GM18951 (cell line): Measurements from ENCODE around the gene EMILIN2.
"Not testable (repeated sequence)": the region's sequence is repeated elsewhere in the genome, so short reads cannot be mapped to it uniquely, and the experiment has no call there.

Source experiments
- POLR2A ChIP-seq: IDR thresholded peaks from 4 replicates; pipeline ENCODE4 v1.6.1; 2011; ENCODE audit warnings: mild to moderate bottlenecking; ENCODE audit not compliant: insufficient read length, insufficient read depth; ENCODE audit errors: extremely low read depth
- in situ Hi-C: fragments of 300-500 bp; cut with MboI; formaldehyde crosslinking; loops from one replicate; pipeline ENCODE4 v1.12.0; 2022; ENCODE audit warnings: low sequenced_read_pairs, mixed read lengths, inconsistent platforms; ENCODE audit not compliant: unreplicated experiment

Gene EMILIN2

DNA sequence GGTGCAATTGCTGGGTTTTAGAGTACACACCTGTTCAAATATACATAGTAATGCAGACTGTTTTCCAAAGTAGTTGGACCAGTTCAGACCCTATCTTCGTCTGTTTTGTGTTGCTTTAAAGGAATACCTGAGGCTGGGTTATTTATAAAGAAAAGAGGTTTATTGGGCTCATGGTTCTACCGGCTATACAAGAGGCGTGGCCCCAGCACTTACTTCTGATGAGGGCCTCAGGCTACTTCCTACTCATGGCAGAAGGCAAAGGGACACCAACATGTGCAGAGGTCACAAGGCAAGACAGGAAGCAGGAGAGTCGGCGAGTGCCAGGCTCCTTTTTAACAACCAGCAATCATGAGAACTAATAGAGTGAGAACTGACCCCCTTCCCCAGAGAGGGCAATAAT lies 21.9 kb upstream of the EMILIN2 start:
- no peak for TF ChIP-seq POLR2A
- in situ Hi-C loops: no loop called here

DNA sequence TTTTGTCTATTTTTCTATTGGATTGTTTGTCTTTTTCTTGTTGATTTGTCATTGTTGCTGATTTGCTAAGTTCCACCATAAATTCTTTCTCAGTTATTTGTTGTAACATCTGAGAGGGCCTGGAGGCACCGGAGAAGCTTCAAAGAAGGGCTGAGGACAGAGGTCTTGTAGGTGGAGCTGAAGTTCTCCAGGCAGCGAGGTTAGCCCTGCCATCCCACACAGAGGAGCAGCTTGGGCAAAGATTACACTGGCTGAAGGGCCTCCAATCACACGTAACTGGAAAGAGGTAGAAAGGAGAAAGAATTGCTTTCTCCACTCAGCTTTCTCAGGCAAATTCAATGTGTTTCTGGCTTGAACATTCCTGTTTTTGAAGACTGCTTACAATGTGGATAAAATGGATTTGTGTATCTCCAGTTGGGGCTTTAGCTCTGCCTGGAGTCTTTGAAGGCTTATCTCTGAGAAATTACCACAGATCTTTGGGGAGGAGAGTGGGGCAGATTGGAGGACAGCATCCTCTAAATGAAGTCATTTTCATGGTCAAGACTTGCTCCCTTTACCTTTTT lies 21.1 kb upstream of the EMILIN2 start:
- in situ Hi-C loops: no loop called here
- TF ChIP-seq POLR2A: no peak

DNA sequence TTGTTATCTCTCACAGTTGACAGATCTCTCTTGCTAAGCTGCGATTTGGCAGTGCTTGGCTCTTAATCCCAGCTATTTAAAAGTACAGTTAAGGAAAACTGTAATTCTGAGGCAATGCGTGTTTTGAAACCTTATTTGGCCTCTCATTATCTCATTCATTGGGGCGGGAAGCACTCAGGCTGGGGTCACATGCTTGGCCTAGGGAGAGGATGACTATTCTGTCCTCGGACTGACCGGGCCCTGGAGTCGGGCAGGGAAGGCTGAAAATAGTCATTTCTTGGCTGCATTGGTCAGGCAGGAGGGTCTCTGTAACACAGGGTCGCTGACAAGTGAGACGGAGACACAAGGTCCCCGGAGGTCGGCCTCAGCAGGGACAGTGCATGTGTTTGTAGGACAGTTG lies 20.2 kb upstream of the EMILIN2 start:
- in situ Hi-C loops: no loop called here

DNA sequence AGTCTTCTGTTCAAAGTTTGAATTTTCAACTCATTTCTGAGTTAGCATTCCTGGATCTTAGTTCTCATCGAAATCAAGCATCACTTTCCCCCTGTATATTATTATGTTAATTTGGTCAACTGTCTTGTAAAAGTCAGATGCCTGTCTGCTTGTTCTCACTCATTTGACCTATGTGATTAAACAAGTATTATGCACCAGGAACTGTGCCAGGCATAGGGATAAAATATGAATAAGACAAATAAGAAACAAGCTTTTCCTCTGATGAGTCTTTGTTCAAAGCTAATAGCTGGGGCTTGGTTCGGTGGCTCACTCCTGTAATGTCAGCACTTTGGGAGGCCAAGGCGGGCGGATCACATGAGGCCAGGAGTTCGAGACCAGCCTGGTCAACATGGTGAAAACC lies 19.7 kb upstream of the EMILIN2 start:
- TF ChIP-seq POLR2A: no peak
- in situ Hi-C loops: no loop called here

More for the DNA sequence above, 20.2 kb upstream of the EMILIN2 start:
- no peak for TF ChIP-seq POLR2A

DNA sequence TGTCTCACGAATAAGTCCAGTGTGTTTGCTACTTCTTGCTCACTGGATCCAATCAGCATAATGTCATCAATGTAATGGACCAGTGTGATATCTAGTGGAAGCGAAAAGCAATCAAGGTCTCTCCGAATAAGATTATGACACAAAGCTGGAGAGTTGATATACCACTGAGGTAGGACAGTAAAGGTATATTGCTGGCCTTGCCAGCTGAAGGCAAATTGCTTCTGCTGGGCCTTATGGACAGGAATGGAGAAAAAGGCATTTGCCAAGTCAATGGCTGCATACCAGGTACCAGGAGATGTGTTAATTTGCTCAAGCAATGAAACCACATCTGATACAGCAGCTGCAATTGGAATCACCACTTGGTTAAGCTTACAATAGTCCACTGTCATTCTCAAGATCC lies 10.7 kb upstream of the EMILIN2 start:
- in situ Hi-C loops: not testable (repeated sequence)

DNA sequence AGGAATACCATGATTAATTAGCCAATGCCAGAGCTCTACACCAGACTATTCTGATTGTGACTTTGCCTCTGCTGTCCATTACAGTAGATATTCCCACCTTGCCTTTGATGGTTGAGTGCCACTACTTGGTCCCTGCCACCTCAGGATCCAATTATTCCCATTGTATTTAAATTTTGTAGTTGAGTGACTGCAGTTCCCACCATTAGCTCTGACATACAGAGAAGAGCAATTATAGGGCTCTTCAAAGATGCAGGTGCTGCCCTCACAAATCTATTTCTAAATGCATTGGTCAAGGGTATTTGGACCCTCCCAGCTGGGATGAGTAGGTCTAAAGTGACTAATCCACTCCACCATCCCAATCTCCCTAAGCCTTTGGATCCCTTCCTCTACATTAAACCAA lies 9.5 kb upstream of the EMILIN2 start:
- in situ Hi-C loops: not testable (repeated sequence)

DNA sequence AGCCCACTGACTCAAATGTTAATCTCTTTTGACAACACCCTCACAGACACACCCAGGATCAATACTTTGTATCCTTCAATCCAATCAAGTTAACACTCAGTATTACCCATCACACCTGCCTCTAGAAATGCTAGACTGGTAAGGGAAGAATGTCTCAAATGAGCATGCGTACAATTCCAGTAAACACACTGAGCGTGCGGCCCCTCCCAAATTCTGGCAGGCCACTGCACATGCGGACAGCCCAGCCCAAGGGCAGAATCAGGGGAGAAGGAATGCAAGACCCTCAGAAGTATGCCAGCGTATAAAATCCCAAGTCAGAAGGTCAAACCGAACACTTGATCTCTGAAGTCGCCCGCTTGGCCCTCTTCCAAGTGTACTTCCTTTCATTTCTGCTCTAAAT lies 7.6 kb upstream of the EMILIN2 start:
- TF ChIP-seq POLR2A: no peak
- in situ Hi-C loops: no loop called here

DNA sequence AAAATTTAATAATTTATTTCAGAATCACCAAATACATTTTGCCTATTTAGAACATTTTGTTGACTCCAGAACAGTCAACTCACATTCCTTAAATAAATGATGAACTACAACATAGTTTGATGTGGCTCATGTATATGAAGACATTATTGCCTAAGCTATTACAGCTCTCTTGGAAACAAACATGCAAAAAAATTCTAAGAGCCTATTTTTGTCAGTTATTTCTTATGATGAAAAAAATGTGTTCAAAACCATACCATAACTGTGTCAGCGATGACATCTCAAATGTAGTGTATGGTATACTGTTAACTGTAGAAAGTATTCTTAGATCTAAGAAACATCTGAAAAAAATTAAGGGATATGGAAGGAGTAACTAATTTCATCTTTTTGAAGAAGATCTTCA lies 6.3 kb upstream of the EMILIN2 start:
- TF ChIP-seq POLR2A: no peak
- in situ Hi-C loops: no loop called here

DNA sequence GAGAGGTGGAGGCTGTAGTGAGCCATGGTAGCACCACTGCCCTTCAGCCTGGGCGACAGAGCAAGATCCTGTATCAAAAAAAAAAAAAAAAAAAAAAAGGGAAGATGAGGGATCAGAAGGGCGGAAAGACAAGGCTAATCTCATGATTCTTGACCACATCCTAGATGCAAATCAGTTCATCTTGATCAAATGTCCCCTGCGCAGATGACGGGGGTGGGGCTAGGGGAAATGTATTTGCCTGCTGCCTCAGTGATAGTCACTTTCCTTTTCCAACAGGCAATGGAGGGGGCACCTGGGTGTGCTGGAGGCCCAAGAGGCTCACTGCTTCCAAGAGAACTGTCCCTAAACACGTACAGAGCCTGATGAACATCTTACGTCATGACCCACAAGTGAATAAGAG lies 3.7 kb upstream of the EMILIN2 start:
- in situ Hi-C loops: no loop called here

DNA sequence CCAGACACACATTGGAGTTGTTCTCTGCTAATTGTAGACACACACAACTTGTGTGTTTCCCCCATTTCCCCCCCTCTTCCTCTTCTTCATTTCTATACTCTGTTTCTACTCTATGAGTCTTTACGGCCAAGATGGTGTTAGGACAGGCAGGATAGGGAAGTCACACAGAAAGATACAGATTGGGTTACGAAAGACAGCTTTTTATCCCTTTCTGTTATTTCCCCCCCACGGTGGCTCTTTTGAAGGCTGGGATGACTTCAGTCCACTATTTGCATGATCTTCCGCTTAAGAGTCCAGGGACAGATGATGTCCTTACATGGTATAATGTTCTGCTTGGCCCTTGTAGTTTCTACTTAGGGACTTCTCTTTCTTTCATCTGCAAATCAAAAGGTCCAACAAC lies 1.6 kb upstream of the EMILIN2 start:
- in situ Hi-C loops: no loop called here
- no peak for TF ChIP-seq POLR2A

More for the DNA sequence above, 3.7 kb upstream of the EMILIN2 start:
- no peak for TF ChIP-seq POLR2A

DNA sequence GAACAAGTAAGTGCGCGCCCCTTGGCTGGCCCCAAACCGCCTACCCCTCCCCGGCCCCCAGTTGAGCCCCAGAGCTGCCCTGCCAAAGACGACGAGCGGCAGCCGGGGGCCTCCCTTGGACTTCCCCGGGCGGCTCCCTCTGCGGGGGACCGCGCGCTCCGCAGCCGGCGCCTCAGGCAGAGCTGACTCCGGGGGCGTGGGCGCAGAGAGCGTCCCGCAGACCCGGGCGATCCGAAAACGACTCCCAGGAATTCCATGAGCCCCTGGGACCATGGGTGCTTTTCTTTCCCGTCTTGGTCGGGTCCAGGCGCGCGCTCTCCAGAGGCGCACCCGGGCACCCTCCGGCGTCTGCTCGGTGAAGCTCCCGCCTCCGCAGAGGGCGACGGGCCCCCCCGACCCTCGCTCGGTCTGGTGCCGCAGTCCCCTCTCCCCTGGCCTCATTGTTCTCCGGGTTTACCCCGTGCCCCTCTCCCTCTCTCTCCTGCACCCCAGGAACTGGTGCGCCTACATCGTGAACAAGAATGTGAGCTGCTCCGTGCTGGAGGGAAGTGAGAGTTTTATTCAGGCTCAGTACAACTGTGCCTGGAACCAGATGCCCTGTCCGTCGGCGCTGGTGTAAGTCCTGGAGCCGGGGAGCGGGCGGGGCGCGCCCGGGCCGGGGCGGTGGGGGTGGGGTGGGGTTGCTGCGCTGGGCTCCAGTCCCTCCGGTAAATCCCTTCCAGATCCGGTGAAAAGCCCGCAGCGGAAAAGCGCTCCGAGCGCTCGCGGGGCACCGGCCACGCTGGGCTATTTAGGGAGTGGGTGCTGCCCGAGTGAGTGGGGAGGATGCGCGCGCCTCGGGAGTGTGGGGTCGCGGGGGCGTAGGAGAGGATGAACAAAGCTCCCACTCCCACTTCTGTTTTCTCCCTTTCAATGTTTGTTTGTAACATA lies 776 bp downstream of the EMILIN2 start:
- in situ Hi-C loops: no loop called here
- TF ChIP-seq POLR2A: no peak

DNA sequence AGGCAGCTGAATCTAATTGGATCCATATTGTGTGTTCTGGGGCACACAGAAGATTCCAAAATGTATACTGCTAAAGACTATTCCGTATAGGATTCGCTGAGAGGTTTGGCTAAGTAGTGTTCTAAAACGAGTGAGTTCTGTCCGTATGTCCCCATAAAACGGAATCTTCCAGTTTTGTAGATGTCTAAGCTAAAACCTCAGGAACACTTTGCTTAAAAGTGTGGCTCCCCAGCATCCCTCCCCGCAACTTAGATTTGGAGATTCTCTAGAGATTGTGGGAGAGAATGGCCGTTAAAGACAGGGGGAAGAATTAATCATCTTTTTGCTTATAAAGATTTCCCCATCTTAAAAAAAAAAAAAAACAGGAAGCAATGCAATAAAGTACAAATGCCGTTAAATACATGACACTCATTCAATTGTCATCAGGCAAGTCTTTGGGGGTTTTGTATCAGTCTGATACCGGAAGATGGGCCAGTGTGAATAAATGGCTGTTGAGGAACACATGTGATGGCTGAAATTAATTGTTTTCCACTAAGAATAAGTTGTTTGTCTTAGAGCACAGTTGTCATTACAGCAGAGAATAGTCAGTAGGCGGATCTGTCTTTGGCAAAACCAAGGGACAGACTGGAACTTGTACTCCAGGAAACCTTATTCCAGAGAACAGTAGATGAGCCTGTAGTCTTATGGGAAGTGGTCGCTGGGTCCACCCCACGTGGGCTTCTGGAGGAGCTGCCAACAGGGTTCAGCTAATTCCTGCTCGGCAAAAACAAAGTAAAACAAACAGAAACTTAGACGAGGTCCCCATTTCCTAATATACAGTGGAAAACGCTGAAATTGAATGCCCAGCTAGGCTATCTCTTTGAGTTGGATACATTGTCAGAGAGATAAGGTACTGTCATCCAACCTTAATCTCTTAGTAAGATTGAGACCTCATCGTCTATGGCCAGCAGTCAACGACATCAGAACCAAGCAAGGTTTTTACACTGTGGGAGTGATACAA lies 1.7 kb downstream of the EMILIN2 start:
- TF ChIP-seq POLR2A: no peak

DNA sequence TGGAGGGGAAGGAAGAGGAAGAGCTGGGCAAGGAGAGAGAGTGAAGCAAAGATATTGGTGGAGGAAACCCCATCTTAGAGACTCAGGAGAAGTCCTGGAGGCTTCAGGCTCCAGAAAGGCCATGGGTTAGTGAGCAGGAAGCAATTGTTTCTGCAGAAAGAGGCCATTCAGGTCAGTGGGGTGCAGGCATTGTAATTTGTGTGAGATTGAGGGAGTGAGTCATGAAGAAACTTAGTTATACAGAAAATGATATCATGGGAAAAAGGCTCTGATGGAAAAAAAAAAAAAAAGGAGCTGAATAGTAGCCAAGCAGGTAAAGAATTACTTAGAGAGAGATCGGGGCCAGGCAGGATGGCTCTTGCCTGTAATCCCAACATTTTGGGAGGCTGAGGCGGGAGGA lies 4.0 kb downstream of the EMILIN2 start:
- TF ChIP-seq POLR2A: no peak
- in situ Hi-C loops: no loop called here

More for the DNA sequence above, 1.7 kb downstream of the EMILIN2 start:
- in situ Hi-C loops: no loop called here
